Activated B cell treated with CpG ODN at 0.5 μM for 24 hours (primary cell): ENCODE measurements around the gene ATP10B. TPM values are rescaled to one million over a fixed set of nuclear protein-coding genes. Genes with fewer than 3 reads are reported as not detected.

Experiments
- ATAC-seq: fragments of 200-7000 bp; cut with Tn5 transposase; one replicate; pipeline ENCODE4 v1.10.0; 2021; ENCODE audit warnings: low read depth, mild to moderate bottlenecking, moderate library complexity
- CTCF ChIA-PET: fragments of 350-600 bp; sonication (Branson Sonifier 250); formaldehyde crosslinking; loops from one replicate; lab custom pipeline; 2021; ENCODE audit warnings: antibody characterized with exemption; lab: Charles Lee
- POLR2A ChIA-PET: fragments of 350-600 bp; sonication (Branson Sonifier 250); formaldehyde crosslinking; loops from one replicate; lab custom pipeline; 2021; ENCODE audit warnings: antibody characterized with exemption; lab: Charles Lee
- DNase-seq: peaks from one replicate; pipeline ENCODE4 v3.0.0; 2022
- H3K27ac Mint-ChIP-seq: one replicate; pipeline ENCODE4 v1.8.0; 2020; ENCODE audit warnings: mixed read lengths
- H3K27me3 Mint-ChIP-seq: one replicate; pipeline ENCODE4 v1.8.0; 2021; ENCODE audit warnings: mixed read lengths
- H3K36me3 Mint-ChIP-seq: one replicate; pipeline ENCODE4 v1.8.0; 2021; ENCODE audit warnings: low read depth, mixed read lengths
- H3K4me1 Mint-ChIP-seq: one replicate; pipeline ENCODE4 v1.8.0; 2021; ENCODE audit warnings: mixed read lengths
- H3K4me3 Mint-ChIP-seq: one replicate; pipeline ENCODE4 v1.8.0; 2020; ENCODE audit warnings: mild to moderate bottlenecking, mixed read lengths
- H3K9me3 Mint-ChIP-seq: one replicate; pipeline ENCODE4 v1.8.0; 2020; ENCODE audit warnings: mixed read lengths
- CTCF ChIP-seq: fragments of 200-600 bp; IDR thresholded peaks from one replicate; pipeline ENCODE4 v1.8.0; 2022; ENCODE audit warnings: antibody characterized with exemption, mild to moderate bottlenecking
- intact Hi-C: fragments of 100-400 bp; cut with micrococcal nuclease; formaldehyde crosslinking; loops from one replicate; pipeline ENCODE4 v1.15.1; 2024
- total RNA-seq: library from RNA; stranded (reverse); gene quantifications from 2 replicates; pipeline ENCODE4 v1.2.3, GENCODE V29; 2022

The ATP10B gene
- total RNA-seq, 1 donor from 2014 or later = not detected

DNA sequence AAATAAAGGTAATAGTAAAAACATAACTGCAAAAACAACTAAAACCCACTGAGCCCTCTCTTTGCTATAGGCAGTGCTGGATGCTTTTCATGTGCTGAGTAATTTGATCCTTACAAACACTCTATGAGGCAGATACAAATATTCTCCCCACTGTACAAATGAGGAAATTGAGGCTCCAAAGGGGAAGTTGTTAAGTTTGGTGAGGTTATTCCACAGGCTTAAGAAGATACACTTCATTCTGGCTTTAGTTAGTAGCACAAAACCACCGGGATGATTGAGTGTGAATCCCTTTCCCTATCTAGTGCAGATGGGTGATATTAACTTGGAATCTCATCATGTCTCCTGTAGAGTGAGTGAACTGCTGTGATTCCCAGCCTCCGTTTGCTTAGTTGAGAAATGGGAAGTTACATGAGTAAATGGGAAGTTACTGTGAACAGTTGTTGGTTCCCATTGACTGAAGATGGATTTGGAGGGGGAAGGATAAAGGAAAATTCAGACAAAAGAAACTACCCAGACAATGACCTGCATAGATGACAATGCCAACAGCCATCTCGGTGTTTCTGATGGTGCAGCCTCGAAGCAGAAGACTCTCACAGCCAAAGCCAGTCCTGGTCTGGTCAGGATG, 208.3 kb downstream of the ATP10B start:
- peaks cover 6% of the 10 kb centered on the region for H3K27me3 Mint-ChIP-seq
- ChIA-PET CTCF (no interaction called here), POLR2A (no interaction called here)
- intact Hi-C loops = no loop called here
- no peak for DNase-seq
- H3K4me3 Mint-ChIP-seq = no peak overlapping the region
- no peaks in the 10 kb centered on the region for H3K36me3 Mint-ChIP-seq
- no peak for ATAC-seq
- no peaks in the 10 kb centered on the region for H3K4me1 Mint-ChIP-seq
- TF ChIP-seq CTCF = no peak
- H3K27ac Mint-ChIP-seq = no peak overlapping the region
- no peaks in the 10 kb centered on the region for H3K9me3 Mint-ChIP-seq

GRCh38 chr5:160641405-160641804, 210.6 kb downstream of the ATP10B start:
- DNase-seq = no peak
- ATAC-seq = no peak
- no peak for TF ChIP-seq CTCF
- ChIA-PET CTCF (no interaction called here), POLR2A (no interaction called here)
- Mint-ChIP-seq H3K36me3 (no peaks in the 10 kb centered on the region), H3K27ac (no peak overlapping the region), H3K4me1 (no peaks in the 10 kb centered on the region), H3K4me3 (no peak overlapping the region), H3K27me3 (peaks cover 5% of the 10 kb centered on the region), H3K9me3 (no peaks in the 10 kb centered on the region)
- intact Hi-C loops = no loop called here

DNA sequence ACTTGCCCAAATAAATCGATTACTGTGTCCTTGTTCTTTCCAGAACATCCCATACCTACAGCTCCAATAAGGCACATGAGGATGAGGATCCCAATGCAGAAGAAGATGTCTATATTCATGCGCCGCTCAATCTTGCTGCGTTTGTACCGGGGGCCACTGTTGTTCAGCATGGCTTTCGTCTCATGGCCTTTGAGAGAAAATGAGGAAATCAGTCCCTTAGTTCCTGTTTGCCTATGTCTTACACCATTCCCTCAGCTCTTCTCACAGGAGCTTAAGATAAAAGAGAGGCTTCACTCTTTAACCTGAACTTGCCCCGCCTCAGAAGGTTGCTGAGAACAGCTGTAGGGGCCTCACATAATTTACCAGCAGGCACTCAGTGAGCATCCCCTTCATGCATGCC, 211.6 kb downstream of the ATP10B start:
- H3K27me3 Mint-ChIP-seq = peaks cover 5% of the 10 kb centered on the region
- intact Hi-C loops = no loop called here
- CTCF ChIA-PET = no interaction called here
- DNase-seq (no peak), ATAC-seq (no peak)
- no peaks in the 10 kb centered on the region for H3K36me3 Mint-ChIP-seq
- H3K9me3 Mint-ChIP-seq = no peaks in the 10 kb centered on the region
- no peak overlapping the region for H3K27ac Mint-ChIP-seq
- H3K4me1 Mint-ChIP-seq = no peaks in the 10 kb centered on the region
- POLR2A ChIA-PET = no interaction called here
- no peak overlapping the region for H3K4me3 Mint-ChIP-seq
- no peak for TF ChIP-seq CTCF

DNA sequence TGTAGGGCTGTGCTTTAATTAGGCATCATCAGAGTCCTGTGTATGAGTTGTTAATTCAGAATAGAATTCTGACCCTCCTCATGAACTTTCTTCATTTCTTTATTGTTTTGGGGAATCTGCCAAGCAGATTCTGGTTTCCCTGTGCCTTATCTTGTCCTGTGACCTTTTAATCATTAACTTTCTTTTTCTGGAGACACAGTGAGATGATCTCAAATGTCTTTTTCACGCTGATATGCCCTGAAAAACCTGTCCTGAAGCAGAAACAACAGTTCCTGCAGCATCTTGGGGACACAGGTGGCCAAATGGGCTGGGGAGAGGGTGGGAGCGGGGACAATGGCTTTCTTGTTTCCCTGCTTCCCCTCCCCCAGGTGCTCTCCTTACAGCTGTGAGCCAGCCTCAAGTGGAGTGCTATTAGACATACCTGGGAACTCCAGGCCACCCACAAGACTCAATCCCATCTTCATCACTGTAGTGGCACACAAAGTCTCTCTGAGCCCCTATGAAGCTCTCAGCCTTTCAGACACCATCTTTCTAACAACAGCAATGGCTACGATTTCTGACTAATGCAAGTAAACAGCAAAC, 213.8 kb downstream of the ATP10B start:
- ATAC-seq = no peak
- intact Hi-C loops = no loop called here
- H3K27ac Mint-ChIP-seq = no peak overlapping the region

More for the DNA sequence above, 213.8 kb downstream of the ATP10B start:
- no peaks in the 10 kb centered on the region for H3K4me1 Mint-ChIP-seq
- no peaks in the 10 kb centered on the region for H3K36me3 Mint-ChIP-seq
- ChIA-PET POLR2A (no interaction called here), CTCF (no interaction called here)
- H3K27me3 Mint-ChIP-seq = peaks cover 3% of the 10 kb centered on the region
- no peak for DNase-seq
- H3K4me3 Mint-ChIP-seq = no peak overlapping the region
- no peak for TF ChIP-seq CTCF
- no peaks in the 10 kb centered on the region for H3K9me3 Mint-ChIP-seq
